H9 (cell line): ENCODE measurements around the gene GRIN3B. TPM values are rescaled to one million over a fixed set of nuclear protein-coding genes. Genes with fewer than 3 reads are reported as not detected.

Source experiments
- DNase-seq: peaks from one replicate; pipeline ENCODE4 v3.0.0-alpha.2; 2017
- H2AFZ ChIP-seq: one replicate; pipeline ENCODE4 v1.6.1; 2013; ENCODE audit warnings: mild to moderate bottlenecking, low read length, control low read depth, moderate library complexity
- H2AK5ac ChIP-seq: 2 replicates; pipeline ENCODE4 v1.6.1; 2013; ENCODE audit warnings: low read length, control low read depth, mixed read lengths; ENCODE audit not compliant: insufficient read length
- H2BK120ac ChIP-seq: one replicate; pipeline ENCODE4 v1.6.1; 2013; ENCODE audit warnings: low read depth, mild to moderate bottlenecking, low read length, control low read depth, inconsistent platforms; ENCODE audit not compliant: poor library complexity, severe bottlenecking
- H2BK12ac ChIP-seq: 2 replicates; pipeline ENCODE4 v1.6.1; 2013; ENCODE audit warnings: low read length, control low read depth, mixed read lengths, low read depth; ENCODE audit not compliant: insufficient read length
- H2BK15ac ChIP-seq: 2 replicates; pipeline ENCODE4 v1.6.1; 2013; ENCODE audit warnings: low read depth, low read length, control low read depth
- H2BK20ac ChIP-seq: one replicate; pipeline ENCODE4 v1.6.1; 2013; ENCODE audit warnings: low read depth, mild to moderate bottlenecking, low read length, control low read depth, inconsistent platforms; ENCODE audit not compliant: poor library complexity, severe bottlenecking
- H2BK5ac ChIP-seq: 2 replicates; pipeline ENCODE4 v1.6.1; 2013; ENCODE audit warnings: low read length, control low read depth, mixed read lengths; ENCODE audit not compliant: insufficient read length
- H3K14ac ChIP-seq: 2 replicates; pipeline ENCODE4 v1.6.1; 2013; ENCODE audit warnings: low read length, control low read depth; ENCODE audit not compliant: insufficient read depth
- H3K18ac ChIP-seq: 2 replicates; pipeline ENCODE4 v1.6.1; 2013; ENCODE audit warnings: low read depth, mild to moderate bottlenecking, mixed read lengths, low read length, control low read depth; ENCODE audit not compliant: insufficient read length
- H3K23ac ChIP-seq: 2 replicates; pipeline ENCODE4 v1.6.1; 2013; ENCODE audit warnings: low read length, control low read depth, mixed read lengths, low read depth; ENCODE audit not compliant: insufficient read length
- H3K23me2 ChIP-seq: 2 replicates; pipeline ENCODE4 v1.6.1; 2013; ENCODE audit warnings: low read depth, mild to moderate bottlenecking, mixed read lengths, low read length, control low read depth; ENCODE audit not compliant: insufficient read length, poor library complexity, severe bottlenecking
- H3K27ac ChIP-seq: 2 replicates; pipeline ENCODE4 v1.5.1; 2013; ENCODE audit warnings: low read length, control low read depth, mixed read lengths, low read depth; ENCODE audit not compliant: insufficient read length
- H3K27me3 ChIP-seq: 2 replicates; pipeline ENCODE4 v1.6.1; 2013; ENCODE audit warnings: low read length, control low read depth, inconsistent platforms; ENCODE audit not compliant: insufficient read depth
- H3K4ac ChIP-seq: 2 replicates; pipeline ENCODE4 v1.6.1; 2013; ENCODE audit warnings: low read depth, mild to moderate bottlenecking, control low read depth, inconsistent platforms, low read length, moderate library complexity
- H3K4me1 ChIP-seq: 2 replicates; pipeline ENCODE4 v1.6.1; 2013; ENCODE audit warnings: low read length, control low read depth, inconsistent platforms; ENCODE audit not compliant: insufficient read depth
- H3K4me2 ChIP-seq: 2 replicates; pipeline ENCODE4 v1.6.1; 2013; ENCODE audit warnings: low read length, control low read depth, mixed read lengths; ENCODE audit not compliant: insufficient read length, insufficient read depth
- H3K56ac ChIP-seq: 2 replicates; pipeline ENCODE4 v1.6.1; 2013; ENCODE audit warnings: low read depth, mild to moderate bottlenecking, mixed read lengths, low read length, control low read depth; ENCODE audit not compliant: insufficient read length
- H3K79me1 ChIP-seq: 2 replicates; pipeline ENCODE4 v1.6.1; 2013; ENCODE audit warnings: low read depth, mild to moderate bottlenecking, moderate library complexity, low read length, control low read depth, inconsistent platforms; ENCODE audit not compliant: insufficient read depth, poor library complexity, severe bottlenecking
- H3K79me2 ChIP-seq: 2 replicates; pipeline ENCODE4 v1.6.1; 2013; ENCODE audit warnings: low read length, control low read depth, inconsistent platforms; ENCODE audit not compliant: insufficient read depth
- H3K9ac ChIP-seq: 2 replicates; pipeline ENCODE4 v1.6.1; 2013; ENCODE audit warnings: low read length, control low read depth, mixed read lengths; ENCODE audit not compliant: insufficient read length; ENCODE audit errors: extremely low read depth
- H3K9me3 ChIP-seq: one replicate; pipeline ENCODE4 v1.6.1; 2013; ENCODE audit warnings: low read depth, low read length, inconsistent platforms; ENCODE audit not compliant: control insufficient read depth
- H3T11ph ChIP-seq: one replicate; pipeline ENCODE4 v1.6.1; 2013; ENCODE audit warnings: mild to moderate bottlenecking, low read length, control low read depth, inconsistent platforms
- H4K20me1 ChIP-seq: one replicate; pipeline ENCODE4 v1.6.1; 2013; ENCODE audit not compliant: control insufficient read depth, insufficient read length, insufficient read depth
- H4K5ac ChIP-seq: 2 replicates; pipeline ENCODE4 v1.6.1; 2013; ENCODE audit warnings: low read depth, mild to moderate bottlenecking, mixed read lengths, low read length, control low read depth; ENCODE audit not compliant: insufficient read length
- H4K8ac ChIP-seq: replicated peaks from 2 replicates; pipeline ENCODE4 v1.6.1; 2013; ENCODE audit warnings: low read length, control low read depth, mixed read lengths, low read depth; ENCODE audit not compliant: insufficient read length
- H4K91ac ChIP-seq: 2 replicates; pipeline ENCODE4 v1.6.1; 2013; ENCODE audit warnings: low read depth, mild to moderate bottlenecking, moderate library complexity, mixed read lengths, low read length, control low read depth; ENCODE audit not compliant: insufficient read length
- H3K27ac Mint-ChIP-seq, 3 experiments: 2 replicates in 2 of 3; 3 replicates in 1 of 3; pipeline ENCODE4 v1.8.0; 2020 to 2021; ENCODE audit warnings: mixed read lengths in 3 of 3, mild to moderate bottlenecking in 1 of 3, moderate library complexity in 1 of 3
- H3K27me3 Mint-ChIP-seq: 2 replicates; pipeline ENCODE4 v1.8.0; 2021; ENCODE audit warnings: low read depth, mild to moderate bottlenecking, moderate library complexity, mixed read lengths
- H3K36me3 Mint-ChIP-seq, 3 experiments: 2 replicates in 2 of 3; 3 replicates in 1 of 3; pipeline ENCODE4 v1.8.0; 2020 to 2021; ENCODE audit warnings: low read depth in 3 of 3, mixed read lengths in 3 of 3; ENCODE audit not compliant: insufficient read depth in 1 of 3
- H3K4me1 Mint-ChIP-seq, 2 experiments: 2 replicates each; pipeline ENCODE4 v1.8.0; 2020; ENCODE audit warnings: mixed read lengths in 2 of 2
- H3K4me3 Mint-ChIP-seq, 2 experiments: 2 replicates in 1 of 2; 3 replicates in 1 of 2; pipeline ENCODE4 v1.8.0; 2020 to 2021; ENCODE audit warnings: mild to moderate bottlenecking in 2 of 2, mixed read lengths in 2 of 2, moderate library complexity in 1 of 2
- H3K9me3 Mint-ChIP-seq, 2 experiments: 2 replicates in 1 of 2; 3 replicates in 1 of 2; pipeline ENCODE4 v1.8.0; 2020; ENCODE audit warnings: mild to moderate bottlenecking in 2 of 2, mixed read lengths in 2 of 2, moderate library complexity in 1 of 2
- WGBS: extraction: QIAGEN DNeasy Blood & Tissue Kit; methylation state at CpG from one replicate; pipeline ENCODE4 v1.1.7; 2013; ENCODE audit warnings: missing lambda C conversion rate, low lambda C conversion rate, mixed read lengths; ENCODE audit not compliant: insufficient read length; ENCODE audit errors: extremely low coverage; 5-methylcytosine and 5-hydroxymethylcytosine counted together
- total RNA-seq: library from RNA; stranded (reverse); gene quantifications from 2 replicates; pipeline ENCODE4 v1.2.1, GENCODE V29; 2021
- TF ChIP-seq, protein P1 (sequence below): fragments of 200-600 bp; sonication (generic); conservative IDR thresholded peaks from 3 replicates; pipeline ENCODE4 v1.8.0; 2021; ENCODE audit warnings: antibody characterized with exemption, mild to moderate bottlenecking

GRIN3B gene
- total RNA-seq, 1 experiment from 2014 or later, result 1.0 TPM

GRCh38 chr19:955803-956765, 44.1 kb upstream of the GRIN3B start:
- H3K9me3 Mint-ChIP-seq, result no peaks in the 10 kb centered on the region
- no CpG with 5 or more reads among the region's 55 CpGs for WGBS
- Histone ChIP-seq H3K56ac (no peak overlapping the region), H4K91ac (peak overlapping the region; percentile 50), H3K4ac (no peak overlapping the region), H3K14ac (peak overlapping the region; percentile 28), H3K4me2 (no peak overlapping the region), H4K20me1 (no peaks in the 10 kb centered on the region), H4K5ac (no peak overlapping the region), H2AFZ (no peak overlapping the region), H2BK12ac (no peak overlapping the region), H3T11ph (no peak overlapping the region), H3K79me1 (peaks cover 3% of the 10 kb centered on the region), H3K9ac (no peak overlapping the region), H3K23ac (no peak overlapping the region), H4K8ac (no peak overlapping the region), H3K9me3 (no peaks in the 10 kb centered on the region), H3K23me2 (no peaks in the 10 kb centered on the region), H3K4me1 (peaks cover 3% of the 10 kb centered on the region; the same call in 1 of the 2 replicates), H3K79me2 (0 out of 2 replicates have a peak, but pooled peaks cover 3% of the 10 kb centered on the region), H3K27ac (no peak overlapping the region), H2AK5ac (no peak overlapping the region), H2BK20ac (no peak overlapping the region), H2BK5ac (no peak overlapping the region), H2BK15ac (no peak overlapping the region; the same call in 1 of the 2 replicates), H2BK120ac (no peak overlapping the region), H3K18ac (peak overlapping the region; percentile 79), H3K27me3 (no peaks in the 10 kb centered on the region)
- DNase-seq, result peak; percentile 57
- no peak overlapping the region for H3K4me3 Mint-ChIP-seq
- no peaks in the 10 kb centered on the region for H3K27me3 Mint-ChIP-seq
- peak overlapping the region; percentile 29 to 85 (median 77); a peak in 4 of 7 replicates for H3K27ac Mint-ChIP-seq
- peaks cover 2 to 13% (median 11%) of the 10 kb centered on the region in 3 experiments; a peak in 6 of 7 replicates for H3K36me3 Mint-ChIP-seq
- H3K4me1 Mint-ChIP-seq, result peaks cover 8 to 54% of the 10 kb centered on the region in 2 experiments
- TF ChIP-seq, protein P1, sequence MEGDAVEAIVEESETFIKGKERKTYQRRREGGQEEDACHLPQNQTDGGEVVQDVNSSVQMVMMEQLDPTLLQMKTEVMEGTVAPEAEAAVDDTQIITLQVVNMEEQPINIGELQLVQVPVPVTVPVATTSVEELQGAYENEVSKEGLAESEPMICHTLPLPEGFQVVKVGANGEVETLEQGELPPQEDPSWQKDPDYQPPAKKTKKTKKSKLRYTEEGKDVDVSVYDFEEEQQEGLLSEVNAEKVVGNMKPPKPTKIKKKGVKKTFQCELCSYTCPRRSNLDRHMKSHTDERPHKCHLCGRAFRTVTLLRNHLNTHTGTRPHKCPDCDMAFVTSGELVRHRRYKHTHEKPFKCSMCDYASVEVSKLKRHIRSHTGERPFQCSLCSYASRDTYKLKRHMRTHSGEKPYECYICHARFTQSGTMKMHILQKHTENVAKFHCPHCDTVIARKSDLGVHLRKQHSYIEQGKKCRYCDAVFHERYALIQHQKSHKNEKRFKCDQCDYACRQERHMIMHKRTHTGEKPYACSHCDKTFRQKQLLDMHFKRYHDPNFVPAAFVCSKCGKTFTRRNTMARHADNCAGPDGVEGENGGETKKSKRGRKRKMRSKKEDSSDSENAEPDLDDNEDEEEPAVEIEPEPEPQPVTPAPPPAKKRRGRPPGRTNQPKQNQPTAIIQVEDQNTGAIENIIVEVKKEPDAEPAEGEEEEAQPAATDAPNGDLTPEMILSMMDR, result no peak
